ENCODE measurements around the gene WNT3.

WNT3 gene

DNA sequence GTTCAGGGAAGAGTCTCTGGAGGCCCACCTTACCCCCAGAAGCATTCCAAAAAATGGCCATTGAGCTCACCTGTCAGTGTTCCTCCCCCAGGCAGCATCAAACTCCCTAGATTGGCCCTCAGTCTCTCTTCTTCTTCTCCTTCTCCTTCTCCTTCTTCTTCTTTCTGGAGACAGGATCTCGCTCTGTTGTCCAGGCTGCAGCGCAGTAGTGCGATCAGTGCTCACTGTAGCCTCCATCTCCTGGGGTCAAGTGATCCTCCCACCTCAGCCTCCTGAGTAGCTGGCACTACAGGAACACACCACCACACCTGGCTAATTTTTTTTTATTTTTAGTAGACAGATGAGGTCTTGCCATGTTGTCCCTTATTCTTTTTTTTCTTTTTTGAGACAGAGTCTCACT, 16.4 kb upstream of the WNT3 start:
- DNase-seq: no peak

DNA sequence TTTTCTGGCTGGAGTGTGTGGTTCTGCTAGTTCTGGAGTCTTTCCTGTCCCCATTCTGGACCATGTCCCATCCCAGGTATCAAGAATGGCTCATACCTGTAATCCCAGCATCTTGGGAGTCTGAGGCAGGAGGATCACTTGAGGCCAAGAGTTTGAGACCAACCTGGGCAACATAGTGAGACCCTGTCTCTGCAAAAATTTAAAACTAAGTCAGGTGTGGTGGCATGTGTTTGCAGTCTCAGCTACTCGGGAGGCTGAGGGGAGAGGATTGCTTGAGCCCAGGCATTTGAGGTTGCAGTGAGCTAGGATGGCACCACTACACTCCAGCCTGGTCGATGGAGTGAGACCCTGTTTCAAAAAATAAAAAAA, 15.3 kb upstream of the WNT3 start:
- no peak for DNase-seq

GRCh38 chr17:46832945-46833839, 14.7 kb upstream of the WNT3 start:
- DNase-seq: peak; percentile 78

DNA sequence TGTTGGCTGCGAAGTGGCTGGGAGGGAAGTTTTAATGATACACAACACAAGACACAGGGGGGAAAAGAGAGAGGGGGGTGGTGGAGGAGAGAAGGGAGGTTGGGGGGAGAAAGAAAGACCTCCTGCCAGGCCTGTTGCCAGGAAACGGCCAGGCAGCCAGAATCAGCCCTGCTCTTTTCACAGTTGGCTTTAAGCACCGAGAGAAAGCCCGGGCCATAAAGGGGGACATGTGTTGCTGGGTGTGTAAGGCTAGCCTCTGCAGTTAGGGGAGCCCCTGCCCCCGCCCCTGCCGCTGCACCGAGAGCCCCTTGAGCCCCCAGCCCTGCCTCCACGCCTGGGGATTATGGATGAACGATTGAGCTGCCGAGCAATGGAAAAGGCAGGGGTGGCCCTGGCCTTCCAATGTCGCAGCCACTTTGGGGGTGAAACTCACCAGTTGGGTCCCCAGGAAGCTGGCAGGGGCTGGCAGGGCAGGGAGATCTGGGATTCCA, 13.9 kb upstream of the WNT3 start:
- no peak for DNase-seq

DNA sequence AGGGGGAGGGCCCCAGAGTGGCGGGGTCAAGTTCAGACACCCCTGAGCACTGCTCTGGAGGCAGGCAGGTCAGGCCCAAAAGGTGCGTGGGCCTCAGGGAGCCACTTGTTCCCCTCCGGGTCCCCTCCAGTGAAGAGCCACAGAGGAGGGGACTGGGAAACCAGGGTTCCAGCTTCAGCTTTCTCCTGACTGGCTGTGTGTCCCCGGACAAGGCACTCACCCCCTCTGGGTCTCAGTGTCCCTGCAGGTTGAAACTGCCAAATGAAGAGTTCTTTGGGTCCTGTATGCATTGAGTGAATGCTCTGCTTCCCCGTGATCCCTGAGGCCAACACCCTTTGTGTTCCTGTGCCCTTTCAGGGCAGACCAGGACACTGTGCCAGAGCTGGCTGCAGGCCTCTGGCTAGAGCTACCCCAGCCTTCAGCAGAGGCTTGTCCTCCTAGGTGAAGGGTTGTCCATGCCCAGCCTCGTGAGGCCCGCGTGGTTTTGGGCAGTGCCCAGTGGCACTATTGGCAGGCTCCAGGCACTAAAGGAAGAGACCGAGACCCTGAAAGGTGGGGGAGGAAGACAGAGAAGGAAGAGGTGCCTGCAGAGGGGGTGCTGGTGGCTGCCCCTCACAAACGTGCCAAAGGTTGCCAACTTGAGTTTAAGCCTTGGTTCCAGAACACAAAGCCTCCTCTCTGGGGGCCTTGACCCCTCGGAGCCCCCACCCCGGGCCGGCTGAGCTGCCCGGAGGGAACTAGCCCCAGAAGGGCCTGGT, 13.3 kb upstream of the WNT3 start:
- DNase-seq: no peak

GRCh38 chr17:46827274-46827673, 8.8 kb upstream of the WNT3 start:
- no peak for DNase-seq

GRCh38 chr17:46826116-46826515, 7.6 kb upstream of the WNT3 start:
- no peak for DNase-seq

- DNase-seq: no peak
Observed at GRCh38 chr17:46823657-46824056, 5.2 kb upstream of the WNT3 start.

DNA sequence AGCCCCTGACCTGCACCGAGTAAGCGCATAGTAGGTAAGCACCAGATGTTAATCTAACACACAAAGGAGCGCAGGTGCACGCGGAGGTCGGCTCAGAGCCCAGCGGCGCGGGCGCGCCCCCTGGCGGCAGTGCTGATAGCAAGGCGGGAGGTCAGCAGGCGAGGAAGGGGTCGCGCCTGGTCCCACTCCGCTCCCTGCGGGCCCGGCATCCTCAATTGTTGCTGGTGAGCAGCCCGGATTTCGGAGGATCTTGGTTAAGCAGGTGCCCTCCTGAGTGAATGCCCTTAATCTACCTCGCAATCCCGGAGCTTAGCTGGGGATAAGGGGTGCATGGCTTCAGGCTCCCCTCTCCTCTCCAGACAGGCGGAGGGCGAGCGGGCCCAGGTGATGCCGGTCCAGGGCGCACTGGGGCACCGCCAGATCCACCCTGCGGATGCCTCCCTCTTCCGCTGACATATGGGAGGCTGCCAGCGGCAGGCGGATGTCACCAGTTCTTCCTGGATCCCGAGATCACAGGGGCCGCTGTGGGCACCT, 4.0 kb upstream of the WNT3 start:
- no peak for DNase-seq

- DNase-seq: no peak
Observed at GRCh38 chr17:46821482-46822387, 3.2 kb upstream of the WNT3 start.

GRCh38 chr17:46820592-46821450, 2.3 kb upstream of the WNT3 start:
- DNase-seq: no peak

- no peak for DNase-seq
Observed at GRCh38 chr17:46819906-46820351, 1.4 kb upstream of the WNT3 start.

- no peak for DNase-seq
Observed at GRCh38 chr17:46818929-46819859, 702 bp upstream of the WNT3 start.

DNA sequence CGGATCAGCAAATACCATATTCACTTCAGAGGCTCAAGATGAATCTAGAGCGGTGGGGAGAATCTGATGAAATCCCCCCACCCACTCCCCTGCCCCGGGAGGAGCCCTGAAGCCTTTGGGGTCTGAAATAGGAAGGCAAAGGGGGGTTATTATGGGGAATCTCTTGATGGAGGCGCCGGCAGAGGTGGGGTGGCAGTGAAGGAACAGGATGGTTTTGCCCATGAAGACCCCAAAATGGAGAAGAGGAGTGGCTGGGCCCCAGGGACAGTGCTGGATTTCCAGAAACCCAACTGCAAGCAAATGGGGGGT, 637 bp downstream of the WNT3 start:
- DNase-seq: no peak

GRCh38 chr17:46817151-46817900, 1.2 kb downstream of the WNT3 start:
- no peak for DNase-seq

DNA sequence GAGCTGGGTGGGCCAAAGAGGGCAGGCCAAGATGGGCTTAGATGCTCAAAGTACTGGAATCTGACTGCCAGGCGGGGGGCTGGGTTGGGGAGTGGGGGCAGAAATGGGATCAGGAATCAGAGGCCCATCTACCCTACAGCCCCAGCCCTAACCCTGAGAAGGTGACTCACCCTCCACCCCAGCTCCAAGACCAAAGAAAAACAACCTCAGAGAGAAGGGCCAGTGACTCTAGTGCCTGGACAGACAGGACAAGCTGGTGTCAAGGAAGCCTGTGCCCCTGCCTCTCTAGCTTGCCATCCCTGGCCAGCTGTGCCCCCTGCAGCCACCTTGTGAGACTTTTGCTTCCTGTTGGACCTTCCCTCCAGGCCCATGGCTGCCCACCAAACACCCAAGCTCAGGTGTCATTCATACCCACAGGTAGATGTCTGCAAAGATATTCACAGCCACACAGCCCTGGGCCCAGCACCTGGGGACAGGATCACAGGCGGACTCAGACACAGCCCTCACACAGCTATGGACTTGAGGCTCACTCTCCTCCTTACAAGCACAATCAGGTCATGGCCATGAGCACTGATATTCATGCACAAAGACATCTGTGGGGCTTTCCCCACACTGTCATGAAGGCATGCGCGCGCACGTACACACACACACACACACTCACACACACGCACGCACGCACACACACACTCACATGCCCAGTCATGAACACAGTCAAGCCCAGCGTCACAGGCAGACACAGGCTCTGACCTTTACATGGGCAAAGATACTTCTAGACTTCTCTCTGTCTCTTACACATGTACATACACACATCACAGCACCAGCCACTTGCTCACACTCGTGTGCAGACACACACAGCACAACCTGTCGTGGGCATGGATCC, 2.8 kb downstream of the WNT3 start:
- DNase-seq: no peak

DNA sequence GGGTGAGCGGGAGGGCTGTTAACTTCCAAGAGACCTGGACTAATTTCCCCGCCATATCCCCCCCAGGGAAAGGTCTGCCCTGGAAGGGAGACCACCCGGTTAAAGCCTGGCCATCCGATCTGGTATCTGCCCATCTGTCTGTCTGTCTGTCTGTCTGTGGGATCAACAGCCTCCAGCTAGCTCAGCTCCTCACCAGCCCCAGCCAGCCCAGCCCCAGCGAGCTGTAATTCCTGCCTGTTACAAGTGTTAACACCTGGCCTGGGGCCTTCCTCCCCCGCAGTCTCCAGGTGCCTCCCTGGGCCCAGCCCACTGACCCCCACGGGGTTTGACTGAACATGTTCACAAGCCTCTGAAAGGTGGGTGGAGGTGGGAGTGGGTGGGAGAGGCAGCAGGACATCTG, 4.0 kb downstream of the WNT3 start:
- no peak for DNase-seq

GRCh38 chr17:46813920-46814319, 4.6 kb downstream of the WNT3 start:
- DNase-seq: no peak
